Measurements from ENCODE around the gene UGT1A5. TPM values are rescaled to one million over a fixed set of nuclear protein-coding genes. Genes with fewer than 3 reads are reported as not detected.

UGT1A5 gene
- total and polyA plus RNA-seq, 2 experiments from 2014 or later = not detected

GRCh38 chr2:233801357-233802131 lies 88.8 kb downstream of the UGT1A5 start:
- no peak overlapping the region for H3K4me3 Mint-ChIP-seq
- H3K4me1 ChIP-seq (ENCODE audit: insufficient read depth) = no peaks in the 10 kb centered on the region

More at GRCh38 chr2:233801357-233802131, 88.8 kb downstream of the UGT1A5 start:
- TF ChIP-seq STAT1 (IDR thresholded peaks at IDR 0.05; ENCODE audit: unreplicated experiment) (no peak), CREB1 (CRISPR knock-in tag; IDR thresholded peaks at IDR 0.05; ENCODE audit: low read depth) (no peak), EZH2 (IDR thresholded peaks at IDR 0.05; ENCODE audit: low read depth, unreplicated experiment) (no peak), EZH2phosphoT487 (IDR thresholded peaks at IDR 0.05; ENCODE audit: unreplicated experiment) (no peak), ETS1 (IDR thresholded peaks at IDR 0.05) (no peak), ZNF114 (CRISPR knock-in tag; IDR thresholded peaks at IDR 0.05) (no peak), REST (IDR thresholded peaks at IDR 0.05; ENCODE audit: unreplicated experiment) (no peak), CTCF (conservative IDR thresholded peaks at IDR 0.05; ENCODE audit: low read depth in 2 of 2) (no peak), NANOG (IDR thresholded peaks at IDR 0.05; ENCODE audit: borderline replicate concordance) (no peak), ZNF462 (CRISPR knock-in tag; IDR thresholded peaks at IDR 0.05) (no peak), ZNF331 (CRISPR knock-in tag; IDR thresholded peaks at IDR 0.05; ENCODE audit: low read depth) (no peak)
- Histone ChIP-seq H4K20me1 (replicated peaks; ENCODE audit: insufficient read depth) (no peaks in the 10 kb centered on the region), H3K79me2 (replicated peaks; ENCODE audit: insufficient read depth) (no peaks in the 10 kb centered on the region), H3K4me3 (no peak overlapping the region), H3K36me3 (ENCODE audit: insufficient read depth) (no peaks in the 10 kb centered on the region), H2AFZ (no peak overlapping the region), H3K27me3 (ENCODE audit: insufficient read depth) (no peaks in the 10 kb centered on the region), H3K27ac (ENCODE audit: low read depth) (no peak overlapping the region), H3K4me2 (no peak overlapping the region), H3F3A (replicated peaks; ENCODE audit: low read depth) (no peaks in the 10 kb centered on the region), H3K9me2 (ENCODE audit: insufficient read depth) (no peaks in the 10 kb centered on the region)
- H3K4me1 Mint-ChIP-seq = no peaks in the 10 kb centered on the region
- no peak for DNase-seq (ENCODE audit: low spot score)
- no peaks in the 10 kb centered on the region; the same call in 2 of the 3 replicates for H3K36me3 Mint-ChIP-seq (ENCODE audit: low read depth)
- H3K9me3 Mint-ChIP-seq = peaks cover 19% of the 10 kb centered on the region
- no peak for ATAC-seq
- no peak overlapping the region for H3K27ac Mint-ChIP-seq
- H3K27me3 Mint-ChIP-seq (ENCODE audit: insufficient read depth, low read depth, poor library complexity) = peaks cover 3% of the 10 kb centered on the region

Data from GM23338 (cell line).